Measurements from ENCODE around the gene TCEANC. TPM values are rescaled to one million over a fixed set of nuclear protein-coding genes. Genes with fewer than 3 reads are reported as not detected.

The TCEANC gene
- total RNA-seq, 1 experiment from 2014 or later: 0.92 TPM

GRCh38 chrX:13651150-13651549 lies 1.8 kb upstream of the TCEANC start:
- H3K4me1 ChIP-seq (ENCODE audit: control insufficient read depth, insufficient read depth, low read length): no peaks in the 10 kb centered on the region
- POLR2A ChIA-PET: no interaction called here
- BruUV-seq (replicated peaks): no TSS peak
- H3K4me3 ChIP-seq (ENCODE audit: low read depth in 2 of 2, low read length in 2 of 2): no peak overlapping the region
- no peaks in the 10 kb centered on the region for H3K36me3 ChIP-seq (ENCODE audit: control insufficient read depth, insufficient read depth, low read length)
- no peaks in the 10 kb centered on the region for H3K9me3 ChIP-seq (ENCODE audit: control insufficient read depth, insufficient read depth, low read depth, low read length)
- intact Hi-C loops (cut with micrococcal nuclease; ENCODE audit: unreplicated experiment): no loop called here
- in situ Hi-C loops (cut with HindIII; ENCODE audit: low pct_unique_long_range_greater_than_20kb, low sequenced_read_pairs): no loop called here
- H3K27ac ChIP-seq (ENCODE audit: low read length): no peak overlapping the region
- CTCF ChIA-PET: no interaction called here
- ATAC-seq (no peak), DNase-seq (ENCODE audit: low read depth, low spot score) (no peak)
- no peaks in the 10 kb centered on the region for H3K27me3 ChIP-seq (ENCODE audit: control insufficient read depth, insufficient read depth, low read length)
- TF ChIP-seq POLR2AphosphoS5 (IDR thresholded peaks at IDR 0.05; ENCODE audit: low read depth, low read length) (no peak), SIN3A (IDR thresholded peaks at IDR 0.05; ENCODE audit: borderline replicate concordance, insufficient read depth, low read depth, low read length) (no peak), TCF7L2 (IDR thresholded peaks at IDR 0.05; ENCODE audit: low read depth, low read length) (no peak), REST (IDR thresholded peaks at IDR 0.05; ENCODE audit: insufficient read depth in 1 of 2, low read depth in 2 of 2, low read length in 1 of 2) (no peak), CTCF (IDR thresholded peaks at IDR 0.05) (no peak)

GRCh38 chrX:13652287-13652793 lies 601 bp upstream of the TCEANC start:
- ATAC-seq: no peak
- no peaks in the 10 kb centered on the region for H3K36me3 ChIP-seq (ENCODE audit: control insufficient read depth, insufficient read depth, low read length)
- H3K9me3 ChIP-seq (ENCODE audit: control insufficient read depth, insufficient read depth, low read depth, low read length): no peaks in the 10 kb centered on the region
- ChIA-PET POLR2A (no interaction called here), CTCF (no interaction called here)
- H3K4me3 ChIP-seq (ENCODE audit: low read depth in 2 of 2, low read length in 2 of 2): peak overlapping the region; percentile 56 to 62
- H3K27me3 ChIP-seq (ENCODE audit: control insufficient read depth, insufficient read depth, low read length): no peaks in the 10 kb centered on the region
- H3K27ac ChIP-seq (ENCODE audit: low read length): peak overlapping the region; percentile 89
- in situ Hi-C loops (cut with HindIII; ENCODE audit: low pct_unique_long_range_greater_than_20kb, low sequenced_read_pairs): no loop called here
- no peak for TF ChIP-seq POLR2AphosphoS5 (IDR thresholded peaks at IDR 0.05; ENCODE audit: low read depth, low read length)
- no peak for TF ChIP-seq CTCF (IDR thresholded peaks at IDR 0.05)
- no peak for TF ChIP-seq TCF7L2 (IDR thresholded peaks at IDR 0.05; ENCODE audit: low read depth, low read length)
- TF ChIP-seq SIN3A (IDR thresholded peaks at IDR 0.05; ENCODE audit: borderline replicate concordance, insufficient read depth, low read depth, low read length): no peak
- TF ChIP-seq REST (IDR thresholded peaks at IDR 0.05; ENCODE audit: insufficient read depth in 1 of 2, low read depth in 2 of 2, low read length in 1 of 2): no peak
- no peaks in the 10 kb centered on the region for H3K4me1 ChIP-seq (ENCODE audit: control insufficient read depth, insufficient read depth, low read length)
- BruUV-seq (replicated peaks): no TSS peak
- intact Hi-C loops (cut with micrococcal nuclease; ENCODE audit: unreplicated experiment): no loop called here
- DNase-seq (ENCODE audit: low read depth, low spot score): no peak
